HepG2 (cell line): ENCODE measurements around the gene NINJ2. TPM values are rescaled to one million over a fixed set of nuclear protein-coding genes. Genes with fewer than 3 reads are reported as not detected.

Source experiments
- CREB1 ChIP-seq, 2 experiments: fragments of 450-650 bp in 1 of 2; IDR thresholded peaks; 2 replicates each; pipeline ENCODE4 v1.6.1; 2016 to 2017; ENCODE audit warnings: control low read depth in 1 of 2, mild to moderate bottlenecking in 1 of 2, missing compliant biosample characterization in 1 of 2, missing genetic modification characterization in 1 of 2
- HOXA3 ChIP-seq: sonication (generic); formaldehyde crosslinking; IDR thresholded peaks from 2 replicates; pipeline ENCODE4 v1.5.0; 2020; ENCODE audit warnings: missing genetic modification reagents
- KAT8 ChIP-seq: IDR thresholded peaks from 2 replicates; pipeline ENCODE4 v1.6.1; 2016; ENCODE audit warnings: missing genetic modification reagents, missing compliant biosample characterization
- MAZ ChIP-seq, 2 experiments: sonication (generic) in 1 of 2; formaldehyde crosslinking in 1 of 2; IDR thresholded peaks; 2 replicates each; pipeline versions ENCODE4 v1.5.0 to v1.6.1; 2012 to 2020; ENCODE audit warnings: low read depth in 2 of 2, mild to moderate bottlenecking in 2 of 2, borderline replicate concordance in 1 of 2, improper control_type of control experiment in 1 of 2, low read length in 1 of 2, missing genetic modification reagents in 1 of 2, moderate library complexity in 1 of 2
- MXI1 ChIP-seq: IDR thresholded peaks from 3 replicates; pipeline ENCODE4 v1.6.1; 2012; ENCODE audit warnings: low read depth, low read length, inconsistent platforms, borderline replicate concordance
- MYNN ChIP-seq: sonication (generic); formaldehyde crosslinking; IDR thresholded peaks from 2 replicates; pipeline ENCODE4 v1.4.0; 2020; ENCODE audit warnings: mild to moderate bottlenecking, low read depth, missing genetic modification reagents
- NFKB2 ChIP-seq: sonication (generic); formaldehyde crosslinking; IDR thresholded peaks from 2 replicates; pipeline ENCODE4 v1.4.0; 2020; ENCODE audit warnings: missing genetic modification reagents, borderline replicate concordance
- POLR2A ChIP-seq, 2 experiments: IDR thresholded peaks; 2 replicates each; pipeline ENCODE4 v1.6.1; 2011; ENCODE audit warnings: low read depth in 2 of 2, low read length in 2 of 2, mild to moderate bottlenecking in 1 of 2, moderate library complexity in 1 of 2; ENCODE audit not compliant: insufficient read depth in 1 of 2
- POLR2AphosphoS5 ChIP-seq: IDR thresholded peaks from 2 replicates; pipeline ENCODE4 v1.6.1; 2012; ENCODE audit warnings: low read depth, low read length
- SALL2 ChIP-seq: sonication (generic); formaldehyde crosslinking; IDR thresholded peaks from 2 replicates; pipeline ENCODE4 v1.8.1; 2023; ENCODE audit warnings: mild to moderate bottlenecking, missing genetic modification reagents, inconsistent platforms
- SATB2 ChIP-seq: sonication (generic); formaldehyde crosslinking; IDR thresholded peaks from 2 replicates; pipeline ENCODE4 v1.5.0; 2020; ENCODE audit warnings: missing genetic modification reagents
- SPEN ChIP-seq: sonication (generic); formaldehyde crosslinking; IDR thresholded peaks from 2 replicates; pipeline ENCODE4 v1.5.1; 2020; ENCODE audit warnings: low read depth, mild to moderate bottlenecking, missing genetic modification reagents
- TRIM24 ChIP-seq: sonication (generic); formaldehyde crosslinking; IDR thresholded peaks from 2 replicates; pipeline ENCODE4 v1.8.0; 2022; ENCODE audit warnings: mild to moderate bottlenecking, missing genetic modification reagents
- TSC22D2 ChIP-seq: sonication (generic); formaldehyde crosslinking; IDR thresholded peaks from 2 replicates; pipeline ENCODE4 v1.5.1; 2020; ENCODE audit warnings: missing genetic modification reagents, mild to moderate bottlenecking, borderline replicate concordance
- ZBTB20 ChIP-seq: sonication (generic); formaldehyde crosslinking; IDR thresholded peaks from 2 replicates; pipeline ENCODE4 v1.8.1; 2023; ENCODE audit warnings: missing genetic modification reagents, low read depth, mild to moderate bottlenecking, borderline replicate concordance
- ZBTB21 ChIP-seq: sonication (generic); formaldehyde crosslinking; IDR thresholded peaks from 2 replicates; pipeline ENCODE4 v1.4.0; 2020; ENCODE audit warnings: missing genetic modification reagents
- ZBTB3 ChIP-seq: sonication (generic); formaldehyde crosslinking; IDR thresholded peaks from 2 replicates; pipeline ENCODE4 v1.4.0; 2020; ENCODE audit warnings: low read depth, mild to moderate bottlenecking, moderate library complexity, missing genetic modification reagents, borderline replicate concordance
- ZNF138 ChIP-seq: sonication (generic); formaldehyde crosslinking; IDR thresholded peaks from 2 replicates; pipeline ENCODE4 v1.5.0; 2020; ENCODE audit warnings: mild to moderate bottlenecking, low read depth, missing genetic modification reagents
- ZNF367 ChIP-seq: sonication (generic); formaldehyde crosslinking; IDR thresholded peaks from 2 replicates; pipeline ENCODE4 v1.4.0; 2020; ENCODE audit warnings: missing genetic modification reagents, borderline replicate concordance
- ZNF503 ChIP-seq: sonication (generic); formaldehyde crosslinking; IDR thresholded peaks from 2 replicates; pipeline ENCODE4 v1.4.0; 2020; ENCODE audit warnings: missing genetic modification reagents
- ZNF543 ChIP-seq: sonication (generic); formaldehyde crosslinking; IDR thresholded peaks from 2 replicates; pipeline ENCODE4 v1.4.0; 2020; ENCODE audit warnings: mild to moderate bottlenecking, missing genetic modification reagents
- ZNF747 ChIP-seq: sonication (generic); formaldehyde crosslinking; IDR thresholded peaks from 2 replicates; pipeline ENCODE4 v1.8.1; 2023; ENCODE audit warnings: missing genetic modification reagents, mild to moderate bottlenecking, borderline replicate concordance
- ZNF768 ChIP-seq: sonication (generic); formaldehyde crosslinking; IDR thresholded peaks from 2 replicates; pipeline ENCODE4 v1.4.0; 2020; ENCODE audit warnings: missing genetic modification reagents
- polyA plus RNA-seq, 8 experiments: library from polyadenylated mRNA; depleted of rRNA in 3 of 8; stranded (reverse) in 7 of 8; unstranded in 1 of 8; fragments of >200 nt; fragmentation: Illumina TruSeq in 4 of 8; extraction: Trizol in 4 of 8; gene quantifications; 2 replicates each; pipeline versions ENCODE4 v1.2.1 to v1.2.3, GENCODE V29; 2011 to 2016; ENCODE audit warnings: low read depth in 4 of 8, missing spikeins in 1 of 8, mixed read lengths in 1 of 8; ENCODE audit not compliant: insufficient read depth in 1 of 8
- total RNA-seq, 5 experiments: library from RNA; depleted of rRNA; stranded (reverse); fragments of >200 nt; fragmentation: Illumina TruSeq; extraction: Trizol; gene quantifications; 2 replicates each; pipeline ENCODE4 v1.2.3, GENCODE V29; 2016; ENCODE audit warnings: low read depth in 1 of 5
- TF ChIP-seq, protein P1 (sequence below): sonication (generic); formaldehyde crosslinking; IDR thresholded peaks from 2 replicates; pipeline ENCODE4 v1.4.0; 2020; ENCODE audit warnings: mild to moderate bottlenecking, missing genetic modification reagents
- TF ChIP-seq, protein P2 (sequence below): IDR thresholded peaks from 2 replicates; pipeline ENCODE4 v1.6.1; 2018; ENCODE audit warnings: missing genetic modification reagents

NINJ2 gene
- total and polyA plus RNA-seq, 2 of the 13 experiments (the other 11 are each of a cell fraction or from before 2014, with no cell fraction given), result 0.62 to 3.8 TPM

GRCh38 chr12:617304-617915 is 45.8 kb downstream of the NINJ2 start (continued):
- TF ChIP-seq TRIM24 (CRISPR knock-in tag) (peak; percentile 65; the same call in 1 of the 2 replicates), ZNF768 (CRISPR knock-in tag) (peak; percentile 65; the same call in 1 of the 2 replicates), ZNF138 (no peak), NFKB2 (CRISPR knock-in tag) (no peak; the same call in 1 of the 2 replicates), TSC22D2 (CRISPR knock-in tag) (peak; percentile 64; the same call in 1 of the 2 replicates), SALL2 (CRISPR knock-in tag) (no peak), ZBTB21 (no peak), POLR2AphosphoS5 (peak; percentile 46; the same call in 1 of the 2 replicates), ZNF503 (no peak), SATB2 (CRISPR knock-in tag) (no peak), ZBTB3 (CRISPR knock-in tag) (no peak), ZBTB20 (CRISPR knock-in tag) (peak; percentile 66; the same call in 1 of the 2 replicates), ZNF367 (CRISPR knock-in tag) (no peak), KAT8 (CRISPR knock-in tag) (peak; percentile 68; the same call in 1 of the 2 replicates), POLR2A (IDR thresholded peaks at IDR 0.05; ENCODE audit: insufficient read depth in 1 of 2, low read depth in 2 of 2, low read length in 2 of 2) (peak in 1 of 2 experiments; percentile 47; a peak in 1 of 4 replicates), CREB1 (IDR thresholded peaks at IDR 0.05) (no peak), CREB1 (CRISPR knock-in tag; IDR thresholded peaks at IDR 0.05) (no peak), HOXA3 (CRISPR knock-in tag) (peak; percentile 76; the same call in 1 of the 2 replicates), ZNF543 (CRISPR knock-in tag) (no peak), SPEN (CRISPR knock-in tag) (peak; percentile 31; the same call in 1 of the 2 replicates), MAZ (IDR thresholded peaks at IDR 0.05; ENCODE audit: borderline replicate concordance, low read depth, low read length) (0 out of 2 replicates have a peak, but pooled peaks have one; percentile 21), MAZ (CRISPR knock-in tag; IDR thresholded peaks at IDR 0.05; ENCODE audit: low read depth) (peak; percentile 47; the same call in 1 of the 2 replicates), MYNN (no peak), MXI1 (no peak), ZNF747 (CRISPR knock-in tag) (peak; percentile 26; the same call in 1 of the 2 replicates)
- TF ChIP-seq, protein P1, sequence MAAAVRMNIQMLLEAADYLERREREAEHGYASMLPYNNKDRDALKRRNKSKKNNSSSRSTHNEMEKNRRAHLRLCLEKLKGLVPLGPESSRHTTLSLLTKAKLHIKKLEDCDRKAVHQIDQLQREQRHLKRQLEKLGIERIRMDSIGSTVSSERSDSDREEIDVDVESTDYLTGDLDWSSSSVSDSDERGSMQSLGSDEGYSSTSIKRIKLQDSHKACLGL (CRISPR knock-in tag), result no peak
- TF ChIP-seq, protein P2, sequence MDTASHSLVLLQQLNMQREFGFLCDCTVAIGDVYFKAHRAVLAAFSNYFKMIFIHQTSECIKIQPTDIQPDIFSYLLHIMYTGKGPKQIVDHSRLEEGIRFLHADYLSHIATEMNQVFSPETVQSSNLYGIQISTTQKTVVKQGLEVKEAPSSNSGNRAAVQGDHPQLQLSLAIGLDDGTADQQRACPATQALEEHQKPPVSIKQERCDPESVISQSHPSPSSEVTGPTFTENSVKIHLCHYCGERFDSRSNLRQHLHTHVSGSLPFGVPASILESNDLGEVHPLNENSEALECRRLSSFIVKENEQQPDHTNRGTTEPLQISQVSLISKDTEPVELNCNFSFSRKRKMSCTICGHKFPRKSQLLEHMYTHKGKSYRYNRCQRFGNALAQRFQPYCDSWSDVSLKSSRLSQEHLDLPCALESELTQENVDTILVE (CRISPR knock-in tag), result peak; percentile 57; the same call in 1 of the 2 replicates
